Parathyroid adenoma (tissue), 2 donors: ENCODE measurements around the gene HOXD13.

ENCODE experiments used
- H2AFZ ChIP-seq: fragments of 300-600 bp; sonication (generic); one replicate; pipeline ENCODE4 v1.7.0; 2017; ENCODE audit warnings: antibody characterized with exemption, mild to moderate bottlenecking
- H3K27ac ChIP-seq: fragments of 300-600 bp; sonication (generic); one replicate; pipeline ENCODE4 v1.7.0; 2017
- H3K27me3 ChIP-seq: fragments of 300-600 bp; sonication (generic); one replicate; pipeline ENCODE4 v1.7.0; 2017; ENCODE audit warnings: low read length; ENCODE audit not compliant: control insufficient read depth, insufficient read depth
- H3K36me3 ChIP-seq: fragments of 300-600 bp; sonication (generic); one replicate; pipeline ENCODE4 v1.7.0; 2017; ENCODE audit warnings: low read length; ENCODE audit not compliant: control insufficient read depth, insufficient read depth
- H3K4me1 ChIP-seq: fragments of 300-600 bp; sonication (generic); one replicate; pipeline ENCODE4 v1.7.0; 2017; ENCODE audit warnings: control low read depth
- H3K4me2 ChIP-seq: fragments of 300-600 bp; sonication (generic); one replicate; pipeline ENCODE4 v1.7.0; 2017; ENCODE audit warnings: low read length
- H3K4me3 ChIP-seq: fragments of 300-600 bp; sonication (generic); one replicate; pipeline ENCODE4 v1.7.0; 2017; ENCODE audit warnings: low read depth, low read length
- H3K79me2 ChIP-seq: fragments of 300-600 bp; sonication (generic); one replicate; pipeline ENCODE4 v1.7.0; 2017; ENCODE audit warnings: control low read depth
- H3K9ac ChIP-seq: fragments of 300-600 bp; sonication (generic); one replicate; pipeline ENCODE4 v1.7.0; 2017; ENCODE audit warnings: mild to moderate bottlenecking
- H3K9me3 ChIP-seq: fragments of 300-600 bp; sonication (generic); one replicate; pipeline ENCODE4 v1.7.0; 2017; ENCODE audit warnings: low read length; ENCODE audit not compliant: control insufficient read depth
- CTCF ChIP-seq: fragments of 300-600 bp; sonication (generic); IDR thresholded peaks from one replicate; pipeline ENCODE4 v1.7.0; 2017; ENCODE audit warnings: antibody characterized with exemption, mild to moderate bottlenecking
- donor health status: primary hyperparathyroidism.

The HOXD13 gene

GRCh38 chr2:176129813-176130146 is 37.3 kb downstream of the HOXD13 start:
- Histone ChIP-seq H3K4me1 (no peaks in the 10 kb centered on the region), H3K79me2 (no peaks in the 10 kb centered on the region), H3K36me3 (no peaks in the 10 kb centered on the region), H3K9ac (no peak overlapping the region), H3K27ac (no peak overlapping the region), H3K27me3 (peaks cover 20% of the 10 kb centered on the region), H3K9me3 (peaks cover 4% of the 10 kb centered on the region), H3K4me2 (no peak overlapping the region), H2AFZ (no peak overlapping the region), H3K4me3 (no peak overlapping the region)
- TF ChIP-seq CTCF: no peak

GRCh38 chr2:176130147-176130956 is 37.8 kb downstream of the HOXD13 start:
- no peaks in the 10 kb centered on the region for H3K36me3 ChIP-seq
- H2AFZ ChIP-seq: no peak overlapping the region
- H3K4me2 ChIP-seq: no peak overlapping the region
- H3K27ac ChIP-seq: no peak overlapping the region
- no peaks in the 10 kb centered on the region for H3K4me1 ChIP-seq
- H3K9ac ChIP-seq: no peak overlapping the region
- no peak for TF ChIP-seq CTCF
- no peaks in the 10 kb centered on the region for H3K79me2 ChIP-seq
- peak overlapping the region; percentile 23 for H3K4me3 ChIP-seq
- H3K9me3 ChIP-seq: peaks cover 4% of the 10 kb centered on the region
- H3K27me3 ChIP-seq: peaks cover 18% of the 10 kb centered on the region

- no peak overlapping the region for H3K27ac ChIP-seq
- no peak overlapping the region for H2AFZ ChIP-seq
- H3K27me3 ChIP-seq: peaks cover 21% of the 10 kb centered on the region
- no peaks in the 10 kb centered on the region for H3K79me2 ChIP-seq
- TF ChIP-seq CTCF: no peak
- no peaks in the 10 kb centered on the region for H3K4me1 ChIP-seq
- no peak overlapping the region for H3K9ac ChIP-seq
- H3K4me2 ChIP-seq: no peak overlapping the region
- H3K36me3 ChIP-seq: no peaks in the 10 kb centered on the region
- peak overlapping the region; percentile 23 for H3K4me3 ChIP-seq
- H3K9me3 ChIP-seq: peaks cover 4% of the 10 kb centered on the region
These were observed 38.7 kb downstream of the HOXD13 start for GRCh38 chr2:176130957-176131847.

GRCh38 chr2:176131848-176132158 is 39.3 kb downstream of the HOXD13 start:
- H3K27ac ChIP-seq: no peak overlapping the region
- no peak overlapping the region for H3K4me2 ChIP-seq
- H3K4me3 ChIP-seq: no peak overlapping the region
- H3K27me3 ChIP-seq: peaks cover 25% of the 10 kb centered on the region
- TF ChIP-seq CTCF: no peak
- peaks cover 4% of the 10 kb centered on the region for H3K9me3 ChIP-seq
- no peaks in the 10 kb centered on the region for H3K4me1 ChIP-seq
- H3K79me2 ChIP-seq: no peaks in the 10 kb centered on the region
- H3K36me3 ChIP-seq: no peaks in the 10 kb centered on the region
- H2AFZ ChIP-seq: no peak overlapping the region
- no peak overlapping the region for H3K9ac ChIP-seq
